OCI-LY3 (cell line): Measurements from ENCODE around the gene FAM107B.

ENCODE experiments used
- EZH2phosphoT487 ChIP-seq: fragments of 200-600 bp; shearing (Covaris generic); IDR thresholded peaks from 2 replicates; pipeline ENCODE4 v1.6.1; 2018; ENCODE audit warnings: antibody characterized with exemption, mixed run types, low read depth
- TF ChIP-seq, protein P1 (sequence below): fragments of 200-600, 300-600 bp; sonication (generic); IDR thresholded peaks from 2 replicates; pipeline ENCODE4 v1.5.1; 2014; ENCODE audit warnings: antibody characterized with exemption, low read length, low read depth

DNA sequence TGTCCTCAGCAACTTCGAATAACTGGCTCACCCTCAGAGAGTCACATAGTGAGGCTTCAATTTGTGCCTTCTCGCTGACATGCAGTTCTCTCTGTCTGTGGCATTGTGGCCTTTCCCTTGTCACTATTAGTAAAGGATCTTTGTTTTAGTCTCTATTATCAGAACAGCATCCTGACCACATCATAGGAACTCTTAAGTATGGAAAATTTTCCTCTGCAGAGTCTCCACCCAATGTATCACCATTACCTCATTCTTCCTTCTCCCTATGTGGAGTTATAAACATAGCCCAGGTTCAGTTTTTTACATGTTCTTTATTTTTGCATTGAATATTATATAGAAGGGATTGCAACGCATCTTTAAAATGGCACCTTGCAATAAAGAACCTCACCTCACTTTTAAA lies 112.9 kb downstream of the FAM107B start:
- TF ChIP-seq, protein P1, sequence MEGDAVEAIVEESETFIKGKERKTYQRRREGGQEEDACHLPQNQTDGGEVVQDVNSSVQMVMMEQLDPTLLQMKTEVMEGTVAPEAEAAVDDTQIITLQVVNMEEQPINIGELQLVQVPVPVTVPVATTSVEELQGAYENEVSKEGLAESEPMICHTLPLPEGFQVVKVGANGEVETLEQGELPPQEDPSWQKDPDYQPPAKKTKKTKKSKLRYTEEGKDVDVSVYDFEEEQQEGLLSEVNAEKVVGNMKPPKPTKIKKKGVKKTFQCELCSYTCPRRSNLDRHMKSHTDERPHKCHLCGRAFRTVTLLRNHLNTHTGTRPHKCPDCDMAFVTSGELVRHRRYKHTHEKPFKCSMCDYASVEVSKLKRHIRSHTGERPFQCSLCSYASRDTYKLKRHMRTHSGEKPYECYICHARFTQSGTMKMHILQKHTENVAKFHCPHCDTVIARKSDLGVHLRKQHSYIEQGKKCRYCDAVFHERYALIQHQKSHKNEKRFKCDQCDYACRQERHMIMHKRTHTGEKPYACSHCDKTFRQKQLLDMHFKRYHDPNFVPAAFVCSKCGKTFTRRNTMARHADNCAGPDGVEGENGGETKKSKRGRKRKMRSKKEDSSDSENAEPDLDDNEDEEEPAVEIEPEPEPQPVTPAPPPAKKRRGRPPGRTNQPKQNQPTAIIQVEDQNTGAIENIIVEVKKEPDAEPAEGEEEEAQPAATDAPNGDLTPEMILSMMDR = no peak
- TF ChIP-seq EZH2phosphoT487 = no peak
